Fibroblast of villous mesenchyme (primary cell): ENCODE measurements around the gene NR2E3. TPM values are rescaled to one million over a fixed set of nuclear protein-coding genes. Genes with fewer than 3 reads are reported as not detected.

ENCODE experiments used
- DNase-seq: peaks from one replicate; pipeline ENCODE4 v3.0.0-alpha.2; 2010; ENCODE audit warnings: low read depth
- H3K4me3 ChIP-seq: 2 replicates; pipeline ENCODE4 v1.5.1; 2011; ENCODE audit warnings: low read depth, mild to moderate bottlenecking, low read length
- total RNA-seq: library from RNA; depleted of rRNA; stranded (reverse); fragments of >200 nt; gene quantifications from 2 replicates; pipeline ENCODE4 v1.2.3, GENCODE V29; 2012
- TF ChIP-seq, protein P1 (sequence below): IDR thresholded peaks from 2 replicates; pipeline ENCODE4 v1.5.1; 2012; ENCODE audit warnings: low read depth, mild to moderate bottlenecking, low read length; ENCODE audit not compliant: insufficient read depth

Gene NR2E3
- total RNA-seq, 1 donor: 0.86 TPM

DNA sequence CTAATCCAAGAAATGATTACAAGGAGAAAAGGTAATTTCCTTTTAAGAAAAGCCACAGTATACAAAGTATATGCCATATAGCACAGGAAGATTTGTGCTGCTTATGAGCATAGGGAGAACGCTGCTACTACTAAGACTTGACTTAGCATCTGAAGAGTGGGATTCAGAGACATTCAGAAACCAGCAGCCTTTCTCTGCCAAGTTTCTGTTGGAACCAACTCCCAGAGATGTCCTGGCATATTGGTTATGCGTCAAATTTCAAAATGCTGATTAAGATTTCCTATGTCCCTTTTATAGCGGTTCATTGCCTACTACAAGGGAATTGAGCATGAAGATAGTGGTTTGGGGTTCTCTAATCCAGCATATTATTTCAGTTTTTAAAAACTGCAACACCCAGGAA is 4.9 kb downstream of the NR2E3 start:
- no peak overlapping the region for H3K4me3 ChIP-seq
- DNase-seq: no peak
- TF ChIP-seq, protein P1, sequence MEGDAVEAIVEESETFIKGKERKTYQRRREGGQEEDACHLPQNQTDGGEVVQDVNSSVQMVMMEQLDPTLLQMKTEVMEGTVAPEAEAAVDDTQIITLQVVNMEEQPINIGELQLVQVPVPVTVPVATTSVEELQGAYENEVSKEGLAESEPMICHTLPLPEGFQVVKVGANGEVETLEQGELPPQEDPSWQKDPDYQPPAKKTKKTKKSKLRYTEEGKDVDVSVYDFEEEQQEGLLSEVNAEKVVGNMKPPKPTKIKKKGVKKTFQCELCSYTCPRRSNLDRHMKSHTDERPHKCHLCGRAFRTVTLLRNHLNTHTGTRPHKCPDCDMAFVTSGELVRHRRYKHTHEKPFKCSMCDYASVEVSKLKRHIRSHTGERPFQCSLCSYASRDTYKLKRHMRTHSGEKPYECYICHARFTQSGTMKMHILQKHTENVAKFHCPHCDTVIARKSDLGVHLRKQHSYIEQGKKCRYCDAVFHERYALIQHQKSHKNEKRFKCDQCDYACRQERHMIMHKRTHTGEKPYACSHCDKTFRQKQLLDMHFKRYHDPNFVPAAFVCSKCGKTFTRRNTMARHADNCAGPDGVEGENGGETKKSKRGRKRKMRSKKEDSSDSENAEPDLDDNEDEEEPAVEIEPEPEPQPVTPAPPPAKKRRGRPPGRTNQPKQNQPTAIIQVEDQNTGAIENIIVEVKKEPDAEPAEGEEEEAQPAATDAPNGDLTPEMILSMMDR: no peak

GRCh38 chr15:71817351-71817750 is 7.0 kb downstream of the NR2E3 start:
- DNase-seq: no peak
- no peak overlapping the region for H3K4me3 ChIP-seq
- TF ChIP-seq, protein P1: no peak

DNA sequence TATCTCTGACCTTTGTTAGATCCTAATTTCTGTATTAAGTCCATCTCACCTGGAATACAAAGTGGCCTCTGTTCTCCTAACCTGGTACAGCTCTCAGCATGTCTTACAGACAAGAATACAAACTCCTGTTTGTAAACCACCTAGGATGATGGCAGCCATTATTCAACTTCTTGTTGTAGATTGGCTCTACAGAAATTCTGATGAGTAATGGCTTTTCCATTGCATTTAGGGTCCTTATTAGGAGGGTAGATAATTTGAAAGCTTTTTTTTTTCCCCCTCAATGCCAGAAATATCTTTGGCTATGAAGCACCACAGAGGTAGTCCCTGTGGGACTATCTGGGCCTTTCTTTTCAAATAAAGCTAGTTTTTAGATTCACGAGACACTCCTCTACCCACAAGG is 9.8 kb downstream of the NR2E3 start:
- no peak for DNase-seq
- no peak overlapping the region for H3K4me3 ChIP-seq
- TF ChIP-seq, protein P1: no peak

GRCh38 chr15:71821547-71822129 is 11.3 kb downstream of the NR2E3 start:
- no peak for DNase-seq
- TF ChIP-seq, protein P1: no peak
- H3K4me3 ChIP-seq: no peak overlapping the region

- TF ChIP-seq, protein P1: no peak
- no peak overlapping the region for H3K4me3 ChIP-seq
- DNase-seq: no peak
Measured at GRCh38 chr15:71822890-71823630, 12.7 kb downstream of the NR2E3 start.

- TF ChIP-seq, protein P1: no peak
- DNase-seq: peak; percentile 8
- H3K4me3 ChIP-seq: no peak overlapping the region
Measured at GRCh38 chr15:71823801-71824200, 13.4 kb downstream of the NR2E3 start.
